GM19438 (cell line): ENCODE data around the gene PRRT1.
A peak's percentile ranks its signal among the peaks of the same experiment; 100 is the strongest.
"Not testable (repeated sequence)": the region's sequence is repeated elsewhere in the genome, so short reads cannot be mapped to it uniquely, and the experiment has no call there.

Experiments
- ATAC-seq: cut with Tn5 transposase; IDR thresholded peaks from one replicate; pipeline ENCODE4 v1.9.1; 2021; ENCODE audit warnings: low read depth; ENCODE audit not compliant: unreplicated experiment

Gene PRRT1

GRCh38 chr6:32151863-32152768 lies at the start of gene PRRT1:
Gene PRRT1, minus strand, starts transcription at chr6:32151939. Its CDS starts 112 bp downstream, at chr6:32151827.
- no peak for ATAC-seq

GRCh38 chr6:32200711-32201475 lies 49.2 kb upstream of the PRRT1 start:
- no peak for ATAC-seq

- no peak for ATAC-seq
Observed at GRCh38 chr6:32198866-32199265, 47.1 kb upstream of the PRRT1 start.

GRCh38 chr6:32198345-32198696 lies 46.6 kb upstream of the PRRT1 start:
- no peak for ATAC-seq

- ATAC-seq: no peak
Observed at GRCh38 chr6:32196682-32197616, 45.2 kb upstream of the PRRT1 start.

GRCh38 chr6:32195902-32196681 lies 44.4 kb upstream of the PRRT1 start:
- peak; percentile 74 for ATAC-seq

- peak; percentile 66 for ATAC-seq
Observed at GRCh38 chr6:32195652-32195901, 43.8 kb upstream of the PRRT1 start.

- ATAC-seq: no peak
Observed at GRCh38 chr6:32194825-32195651, 43.3 kb upstream of the PRRT1 start.

- no peak for ATAC-seq
Observed at GRCh38 chr6:32194388-32194787, 42.6 kb upstream of the PRRT1 start.

- ATAC-seq: not testable (repeated sequence)
Observed at GRCh38 chr6:32193096-32193495, 41.4 kb upstream of the PRRT1 start.

GRCh38 chr6:32192608-32193039 lies 40.9 kb upstream of the PRRT1 start, which contains the start of gene GPSM3:
Gene GPSM3, minus strand, starts transcription at chr6:32192643. Its CDS starts 130 bp downstream, at chr6:32192513.
- no peak for ATAC-seq

- ATAC-seq: no peak
Observed at GRCh38 chr6:32191696-32192607, 40.2 kb upstream of the PRRT1 start.

GRCh38 chr6:32190911-32191677 lies 39.4 kb upstream of the PRRT1 start:
- ATAC-seq: no peak

GRCh38 chr6:32190054-32190851 lies 38.5 kb upstream of the PRRT1 start, which contains the start of gene PBX2:
Gene PBX2, minus strand, starts transcription at chr6:32190202. Its CDS starts 287 bp downstream, at chr6:32189915.
- no peak for ATAC-seq

- ATAC-seq: no peak
Observed at GRCh38 chr6:32189742-32190053, 38.0 kb upstream of the PRRT1 start.

- no peak for ATAC-seq
Observed at GRCh38 chr6:32189069-32189741, 37.5 kb upstream of the PRRT1 start.
